Measurements from ENCODE around the gene STH. TPM values are rescaled to one million over a fixed set of nuclear protein-coding genes. Genes with fewer than 3 reads are reported as not detected.

The STH gene
- polyA plus RNA-seq, 1 experiment: not detected

DNA sequence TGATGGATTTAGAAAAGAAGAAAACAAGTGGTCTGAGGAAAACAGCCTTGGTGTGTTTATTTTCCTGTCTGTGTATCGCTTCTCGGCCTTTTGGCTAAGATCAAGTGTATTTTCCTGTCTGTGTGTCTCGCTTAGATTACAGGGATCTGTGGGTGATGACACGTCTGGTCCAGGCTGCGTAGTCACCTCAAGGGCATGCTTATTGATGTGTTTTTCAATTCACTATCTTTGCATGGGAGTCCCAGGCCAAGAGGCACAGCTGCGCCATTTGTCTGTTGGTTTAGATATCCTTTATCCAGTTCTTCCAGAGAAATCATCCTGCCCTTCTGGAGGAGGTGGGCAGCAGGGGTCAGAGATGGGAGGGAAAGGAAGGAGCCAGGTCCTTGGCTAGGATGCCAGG is 47.1 kb upstream of the STH start:
- POLR2A ChIA-PET: no interaction called here
- DNase-seq (ENCODE audit: low read depth, low spot score): no peak
- H3K27me3 ChIP-seq (ENCODE audit: control insufficient read depth, insufficient read depth, low read length): peaks cover 34% of the 10 kb centered on the region
- H3K4me3 ChIP-seq (ENCODE audit: low read depth, low read length): no peak overlapping the region
- H3K9me3 ChIP-seq (ENCODE audit: control insufficient read depth, insufficient read depth, low read length): no peaks in the 10 kb centered on the region
- CTCF ChIA-PET: no interaction called here
- TF ChIP-seq, protein P1, sequence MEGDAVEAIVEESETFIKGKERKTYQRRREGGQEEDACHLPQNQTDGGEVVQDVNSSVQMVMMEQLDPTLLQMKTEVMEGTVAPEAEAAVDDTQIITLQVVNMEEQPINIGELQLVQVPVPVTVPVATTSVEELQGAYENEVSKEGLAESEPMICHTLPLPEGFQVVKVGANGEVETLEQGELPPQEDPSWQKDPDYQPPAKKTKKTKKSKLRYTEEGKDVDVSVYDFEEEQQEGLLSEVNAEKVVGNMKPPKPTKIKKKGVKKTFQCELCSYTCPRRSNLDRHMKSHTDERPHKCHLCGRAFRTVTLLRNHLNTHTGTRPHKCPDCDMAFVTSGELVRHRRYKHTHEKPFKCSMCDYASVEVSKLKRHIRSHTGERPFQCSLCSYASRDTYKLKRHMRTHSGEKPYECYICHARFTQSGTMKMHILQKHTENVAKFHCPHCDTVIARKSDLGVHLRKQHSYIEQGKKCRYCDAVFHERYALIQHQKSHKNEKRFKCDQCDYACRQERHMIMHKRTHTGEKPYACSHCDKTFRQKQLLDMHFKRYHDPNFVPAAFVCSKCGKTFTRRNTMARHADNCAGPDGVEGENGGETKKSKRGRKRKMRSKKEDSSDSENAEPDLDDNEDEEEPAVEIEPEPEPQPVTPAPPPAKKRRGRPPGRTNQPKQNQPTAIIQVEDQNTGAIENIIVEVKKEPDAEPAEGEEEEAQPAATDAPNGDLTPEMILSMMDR (IDR thresholded peaks at IDR 0.05; ENCODE audit: low read depth, low read length): no peak
- H3K27ac ChIP-seq (ENCODE audit: low read depth, low read length): no peak overlapping the region

- POLR2A ChIA-PET: no interaction called here
- CTCF ChIA-PET: no interaction called here
- Histone ChIP-seq H3K9me3 (ENCODE audit: control insufficient read depth, insufficient read depth, low read length) (no peaks in the 10 kb centered on the region), H3K27me3 (ENCODE audit: control insufficient read depth, insufficient read depth, low read length) (peaks cover 33% of the 10 kb centered on the region), H3K27ac (ENCODE audit: low read depth, low read length) (no peak overlapping the region), H3K4me3 (ENCODE audit: low read depth, low read length) (no peak overlapping the region)
- no peak for DNase-seq (ENCODE audit: low read depth, low spot score)
- TF ChIP-seq, protein P1 (IDR thresholded peaks at IDR 0.05; ENCODE audit: low read depth, low read length): no peak
Measured at GRCh38 chr17:45952814-45953320, 46.2 kb upstream of the STH start.

- H3K4me3 ChIP-seq (ENCODE audit: low read depth, low read length): no peak overlapping the region
- TF ChIP-seq, protein P1 (IDR thresholded peaks at IDR 0.05; ENCODE audit: low read depth, low read length): no peak
- H3K27me3 ChIP-seq (ENCODE audit: control insufficient read depth, insufficient read depth, low read length): peaks cover 33% of the 10 kb centered on the region
- CTCF ChIA-PET: no interaction called here
- no peak overlapping the region for H3K27ac ChIP-seq (ENCODE audit: low read depth, low read length)
- no peaks in the 10 kb centered on the region for H3K9me3 ChIP-seq (ENCODE audit: control insufficient read depth, insufficient read depth, low read length)
- POLR2A ChIA-PET: no interaction called here
- DNase-seq (ENCODE audit: low read depth, low spot score): no peak
Measured at GRCh38 chr17:45953561-45953960, 45.5 kb upstream of the STH start.

DNA sequence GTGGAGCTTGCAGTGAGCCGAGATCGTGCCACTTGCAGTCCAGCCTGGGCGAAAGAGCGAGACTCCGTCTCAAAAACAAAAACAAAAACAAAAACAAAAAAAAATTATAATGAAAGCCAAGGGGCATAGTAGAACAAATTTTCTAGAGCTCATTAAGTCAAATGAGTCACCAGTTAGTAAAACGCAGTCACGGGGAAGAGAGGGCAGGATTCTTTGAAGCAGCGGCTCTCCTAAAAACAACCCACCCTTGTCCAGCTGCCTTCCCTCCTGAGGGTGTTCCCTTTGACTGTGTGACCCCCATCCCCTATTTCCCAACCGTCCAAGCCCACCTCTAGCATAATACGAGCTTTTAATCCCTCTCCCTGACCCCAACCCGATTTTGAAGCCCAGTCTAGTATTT is 44.1 kb upstream of the STH start:
- Histone ChIP-seq H3K27ac (ENCODE audit: low read depth, low read length) (no peak overlapping the region), H3K9me3 (ENCODE audit: control insufficient read depth, insufficient read depth, low read length) (no peaks in the 10 kb centered on the region), H3K27me3 (ENCODE audit: control insufficient read depth, insufficient read depth, low read length) (peaks cover 24% of the 10 kb centered on the region), H3K4me3 (ENCODE audit: low read depth, low read length) (no peak overlapping the region)
- POLR2A ChIA-PET: no interaction called here
- TF ChIP-seq, protein P1 (IDR thresholded peaks at IDR 0.05; ENCODE audit: low read depth, low read length): no peak
- CTCF ChIA-PET: interaction anchor here (0.6 kb wide), 1 partner anchor 18 kb away, joined by 4 read pairs; no protein-coding TSS in a partner anchor
- DNase-seq (ENCODE audit: low read depth, low spot score): no peak

DNA sequence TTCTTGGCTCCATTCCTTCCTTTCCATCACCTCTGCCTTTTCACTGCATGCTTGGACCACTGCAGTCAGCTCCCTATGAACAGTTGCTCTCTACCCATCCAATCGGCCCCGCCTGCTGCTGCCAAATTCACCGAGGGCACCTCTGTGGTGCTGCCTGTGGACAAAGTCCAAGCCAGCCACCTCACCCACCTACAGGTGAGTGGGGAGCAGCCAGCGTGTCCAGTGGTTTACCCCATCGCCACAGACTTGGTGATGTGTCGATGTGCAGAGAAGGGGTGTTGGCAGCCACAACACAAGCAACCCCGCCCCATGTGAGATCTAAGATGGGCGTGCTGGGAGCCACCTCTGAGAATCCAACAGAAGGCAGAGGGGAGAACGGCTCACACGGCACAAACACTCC is 43.7 kb upstream of the STH start:
- peaks cover 20% of the 10 kb centered on the region for H3K27me3 ChIP-seq (ENCODE audit: control insufficient read depth, insufficient read depth, low read length)
- no peak overlapping the region for H3K27ac ChIP-seq (ENCODE audit: low read depth, low read length)
- no peaks in the 10 kb centered on the region for H3K9me3 ChIP-seq (ENCODE audit: control insufficient read depth, insufficient read depth, low read length)
- POLR2A ChIA-PET: no interaction called here
- no peak overlapping the region for H3K4me3 ChIP-seq (ENCODE audit: low read depth, low read length)
- TF ChIP-seq, protein P1 (IDR thresholded peaks at IDR 0.05; ENCODE audit: low read depth, low read length): no peak
- CTCF ChIA-PET: no interaction called here
- no peak for DNase-seq (ENCODE audit: low read depth, low spot score)

Data from AG04450 (cell line).